Measurements from ENCODE around the gene INPP5A.
"Not testable (repeated sequence)": the region's sequence is repeated elsewhere in the genome, so short reads cannot be mapped to it uniquely, and the experiment has no call there.

The INPP5A gene

DNA sequence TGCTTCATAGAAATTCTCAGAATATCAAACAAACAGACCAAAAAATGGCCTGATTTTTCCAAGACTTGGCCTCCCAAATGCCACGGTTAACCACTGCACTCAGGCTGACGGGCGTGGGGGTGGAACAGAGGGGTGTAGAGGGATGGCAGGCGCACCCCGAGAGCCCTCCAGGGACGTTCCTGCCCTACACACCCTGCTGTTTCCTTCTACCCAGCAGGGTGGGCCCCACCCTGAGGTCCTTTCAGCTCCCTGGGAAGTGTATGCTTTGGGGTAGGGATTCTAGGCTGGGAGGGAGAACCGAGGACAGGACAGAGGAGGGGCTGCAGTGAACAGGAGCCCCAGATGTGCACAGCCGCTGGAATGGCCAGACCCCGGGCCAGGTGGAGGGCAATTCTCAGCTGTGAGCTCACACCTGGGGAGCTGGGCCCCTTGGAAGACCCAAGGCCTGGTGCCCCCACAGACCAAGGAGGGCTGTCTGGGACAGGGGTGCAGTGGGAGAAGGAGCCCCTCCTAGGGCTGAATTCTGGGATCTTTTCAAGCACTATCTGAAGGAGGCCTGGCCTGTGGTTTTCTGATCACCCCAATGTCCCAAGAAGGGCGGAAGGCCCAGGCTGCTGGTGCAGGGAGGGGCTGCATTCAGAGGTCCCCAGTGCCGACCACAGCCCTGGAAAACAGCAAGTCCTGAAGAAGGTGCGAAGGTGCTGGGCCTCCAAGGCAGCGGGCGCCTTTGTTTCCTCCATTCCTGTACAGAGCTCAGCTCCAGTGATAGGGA, 32.9 kb upstream of the INPP5A start:
- DNase-seq (ENCODE audit: low read depth) = no peak

DNA sequence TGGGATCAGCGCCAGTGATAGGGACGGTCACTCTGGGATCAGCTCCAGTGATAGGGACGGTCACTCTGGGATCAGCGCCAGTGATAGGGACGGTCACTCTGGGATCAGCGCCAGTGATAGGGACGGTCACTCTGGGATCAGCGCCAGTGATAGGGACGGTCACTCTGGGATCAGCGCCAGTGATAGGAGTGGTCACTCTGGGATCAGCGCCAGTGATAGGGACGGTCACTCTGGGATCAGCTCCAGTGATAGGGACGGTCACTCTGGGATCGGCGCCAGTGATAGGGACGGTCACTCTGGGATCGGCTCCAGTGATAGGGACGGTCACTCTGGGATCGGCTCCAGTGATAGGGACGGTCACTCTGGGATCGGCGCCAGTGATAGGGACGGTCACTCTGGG, 32.0 kb upstream of the INPP5A start:
- not testable (repeated sequence) for DNase-seq (ENCODE audit: low read depth)

DNA sequence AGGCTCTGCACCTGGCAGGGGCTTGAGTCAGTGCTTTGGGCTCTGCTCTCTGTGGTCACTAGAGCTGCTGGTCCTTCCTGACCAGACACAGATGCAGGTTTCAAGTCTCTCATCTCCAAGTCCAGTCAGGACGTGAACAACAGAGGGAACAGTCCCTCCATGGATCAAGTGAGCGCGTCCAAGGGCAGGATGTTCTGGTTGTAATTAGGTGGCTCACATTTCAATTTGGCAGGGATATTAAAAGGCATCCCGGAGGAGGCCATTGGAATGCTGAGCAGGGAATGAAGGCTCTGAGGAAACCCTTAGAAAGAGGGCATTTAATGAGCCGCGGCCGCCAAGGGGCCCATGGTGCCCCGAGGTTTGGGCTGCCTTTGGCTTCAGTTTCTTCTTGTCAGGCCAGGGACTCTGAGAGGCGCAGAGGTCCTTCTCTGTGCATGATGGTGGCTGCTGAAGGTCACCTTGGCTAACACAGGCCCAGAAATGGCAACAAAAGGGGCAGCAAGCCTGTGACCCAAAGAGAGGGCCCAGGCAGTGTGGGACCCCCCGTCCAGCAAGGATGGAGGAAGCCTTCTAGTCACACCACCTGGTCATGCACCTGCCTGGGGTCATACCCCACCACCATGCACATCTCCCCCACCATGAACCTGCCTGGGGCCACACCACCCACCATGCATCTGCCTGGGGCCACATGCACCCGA, 30.7 kb upstream of the INPP5A start:
- no peak for DNase-seq (ENCODE audit: low read depth)

- DNase-seq (ENCODE audit: low read depth) = no peak
These were observed 30.1 kb upstream of the INPP5A start for GRCh38 chr10:132507409-132507955.

DNA sequence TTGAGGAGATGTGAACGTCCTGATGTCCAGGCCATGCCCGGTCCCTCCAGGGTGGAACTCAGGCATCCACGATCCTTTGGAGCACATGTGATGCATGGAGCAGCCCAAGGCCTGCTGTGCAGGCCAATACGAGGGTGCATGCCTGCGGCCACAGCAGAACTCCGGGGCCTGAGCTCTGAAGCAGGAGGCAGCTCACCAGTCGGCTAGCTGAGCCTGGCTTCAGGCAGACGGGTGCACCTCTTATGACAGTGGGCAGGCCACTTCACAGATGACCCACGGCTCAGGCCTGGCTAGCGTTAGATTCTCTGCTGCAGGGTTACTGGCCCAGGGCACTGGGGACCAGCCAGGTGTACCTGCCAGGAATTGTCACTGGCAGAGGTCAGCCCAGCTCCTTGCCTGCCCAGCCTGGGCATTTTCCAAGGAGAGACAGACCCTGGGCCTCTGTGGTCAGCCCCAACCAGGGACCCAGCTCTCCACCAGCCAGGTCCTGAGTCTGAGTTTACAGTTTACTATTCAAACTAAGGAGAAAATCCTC, 29.6 kb upstream of the INPP5A start:
- DNase-seq (ENCODE audit: low read depth) = no peak

DNA sequence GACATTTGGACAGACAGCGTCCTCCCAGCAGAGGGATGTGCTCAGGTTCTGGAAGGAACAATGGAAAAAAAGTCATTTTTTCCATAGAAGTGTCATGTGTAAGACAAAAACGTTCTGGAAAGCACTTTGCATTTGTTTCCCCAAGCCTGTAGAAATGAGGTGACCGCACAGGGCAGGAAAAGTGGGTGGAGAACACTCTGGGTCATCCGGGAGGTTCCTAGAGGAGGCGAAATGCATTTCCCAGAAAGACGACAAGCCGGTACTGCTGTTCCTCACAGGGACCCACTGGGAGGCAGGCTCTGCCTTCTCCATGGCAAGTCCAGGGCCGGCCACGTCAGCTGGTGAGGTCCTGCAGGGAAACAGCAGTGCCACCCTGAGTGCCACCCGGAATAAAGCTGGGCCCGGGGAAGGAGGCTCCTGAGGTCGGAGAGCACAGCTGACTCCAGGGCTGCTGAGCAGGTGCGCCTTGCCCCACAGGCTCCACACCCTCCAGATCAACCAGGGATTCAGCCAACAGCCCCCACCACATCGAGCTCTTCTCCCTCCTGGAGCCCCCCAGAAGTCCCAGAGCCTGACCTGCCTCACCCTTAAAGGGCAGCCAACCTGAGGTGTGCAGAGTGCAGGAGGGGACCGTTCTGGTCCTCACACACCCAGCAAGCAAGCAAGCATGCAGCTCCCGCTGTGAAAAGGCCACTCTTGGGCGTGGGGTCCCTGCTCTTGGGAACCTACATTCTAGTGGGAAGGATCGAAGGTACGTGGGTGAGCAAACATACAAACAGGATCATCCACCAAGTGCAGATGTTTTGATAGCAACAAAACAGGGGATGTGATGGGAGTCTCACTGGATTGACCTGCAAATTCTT, 28.8 kb upstream of the INPP5A start:
- DNase-seq (ENCODE audit: low read depth) = peak; percentile 13

GRCh38 chr10:132509506-132510173, 27.9 kb upstream of the INPP5A start:
- no peak for DNase-seq (ENCODE audit: low read depth)

- DNase-seq (ENCODE audit: low read depth) = no peak
These were observed 27.4 kb upstream of the INPP5A start for GRCh38 chr10:132510174-132510611.

DNA sequence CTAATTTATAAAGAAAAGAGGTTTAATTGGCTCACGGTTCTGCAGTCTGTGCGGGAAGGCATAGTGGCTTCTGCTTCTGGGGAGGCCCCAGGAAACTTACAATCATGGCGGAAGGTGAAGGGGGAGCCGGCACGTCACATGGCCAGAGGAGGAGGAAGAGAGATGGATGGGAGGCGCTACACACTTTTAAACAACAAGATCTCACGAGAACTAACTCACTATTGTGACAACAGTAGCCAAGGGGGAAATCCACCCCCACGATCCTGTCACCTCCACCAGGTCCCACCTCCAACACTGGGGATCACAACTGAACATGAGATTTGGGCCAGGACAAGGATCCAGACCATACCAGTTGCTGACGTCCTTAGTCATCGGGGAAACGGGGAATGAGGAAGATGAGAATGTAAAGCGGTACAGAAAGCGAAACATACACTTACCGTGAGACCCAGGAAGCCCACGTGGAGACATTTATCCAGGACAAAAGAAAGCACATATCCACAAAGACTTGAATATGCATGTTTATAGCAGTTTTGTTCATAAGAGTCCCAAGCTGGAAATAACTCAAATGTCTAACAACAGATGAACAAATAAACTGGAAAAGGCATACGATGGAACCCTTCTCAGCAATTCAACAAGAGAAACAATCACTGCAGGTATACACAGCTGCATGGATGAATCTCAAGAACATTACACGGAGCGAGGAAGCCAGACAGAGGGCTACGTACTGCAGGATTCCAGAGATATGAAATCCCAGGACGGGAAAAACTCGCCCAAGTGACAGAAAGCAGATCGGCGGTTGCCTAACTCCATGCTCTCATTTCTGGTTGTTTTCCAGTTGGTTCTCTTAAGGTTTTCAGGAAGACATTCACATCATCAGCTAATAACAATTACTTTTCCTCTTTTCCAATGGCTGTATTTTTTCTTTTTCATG, 26.2 kb upstream of the INPP5A start:
- no peak for DNase-seq (ENCODE audit: low read depth)

GRCh38 chr10:132512052-132512442, 25.5 kb upstream of the INPP5A start:
- no peak for DNase-seq (ENCODE audit: low read depth)

GRCh38 chr10:132512693-132513345, 24.8 kb upstream of the INPP5A start:
- DNase-seq (ENCODE audit: low read depth) = no peak

DNA sequence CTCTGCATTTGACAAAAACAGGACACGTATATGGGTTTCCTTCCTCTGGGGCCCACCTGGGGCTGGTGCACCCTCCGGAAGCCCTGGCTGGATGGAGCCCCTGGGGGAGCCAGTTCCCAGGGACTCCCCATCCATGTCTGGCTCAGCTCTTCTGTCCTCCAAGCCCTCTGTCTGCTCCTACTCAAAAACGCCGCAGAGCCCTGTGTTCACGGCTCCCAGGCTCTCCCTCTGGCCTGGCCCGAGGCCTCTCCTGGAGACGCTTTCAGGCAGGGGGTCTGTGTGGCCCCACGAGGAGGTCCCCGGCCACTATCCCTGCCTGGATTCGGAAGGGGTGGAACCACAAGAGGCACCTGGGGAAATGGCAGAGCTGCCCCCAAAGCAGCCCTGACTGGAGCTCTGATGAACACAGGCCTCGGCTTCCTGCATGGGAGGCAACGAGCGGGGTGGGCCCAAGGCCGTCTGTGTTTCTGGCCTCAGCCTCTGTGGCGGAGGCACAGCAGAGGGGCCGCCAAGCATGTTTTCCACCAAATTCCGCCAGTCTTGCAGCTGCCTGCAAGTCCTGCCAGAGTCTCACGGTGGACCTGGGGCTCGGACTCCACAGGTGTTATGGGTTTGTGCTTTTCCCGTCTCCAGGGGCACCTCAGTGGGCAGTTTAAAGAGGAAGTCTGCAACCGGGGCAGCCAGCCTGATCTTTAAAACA, 22.6 kb upstream of the INPP5A start:
- DNase-seq (ENCODE audit: low read depth) = no peak

- no peak for DNase-seq (ENCODE audit: low read depth)
These were observed 21.5 kb upstream of the INPP5A start for GRCh38 chr10:132515811-132516726.

- DNase-seq (ENCODE audit: low read depth) = peak; percentile 91
These were observed 20.5 kb upstream of the INPP5A start for GRCh38 chr10:132516771-132517725.

DNA sequence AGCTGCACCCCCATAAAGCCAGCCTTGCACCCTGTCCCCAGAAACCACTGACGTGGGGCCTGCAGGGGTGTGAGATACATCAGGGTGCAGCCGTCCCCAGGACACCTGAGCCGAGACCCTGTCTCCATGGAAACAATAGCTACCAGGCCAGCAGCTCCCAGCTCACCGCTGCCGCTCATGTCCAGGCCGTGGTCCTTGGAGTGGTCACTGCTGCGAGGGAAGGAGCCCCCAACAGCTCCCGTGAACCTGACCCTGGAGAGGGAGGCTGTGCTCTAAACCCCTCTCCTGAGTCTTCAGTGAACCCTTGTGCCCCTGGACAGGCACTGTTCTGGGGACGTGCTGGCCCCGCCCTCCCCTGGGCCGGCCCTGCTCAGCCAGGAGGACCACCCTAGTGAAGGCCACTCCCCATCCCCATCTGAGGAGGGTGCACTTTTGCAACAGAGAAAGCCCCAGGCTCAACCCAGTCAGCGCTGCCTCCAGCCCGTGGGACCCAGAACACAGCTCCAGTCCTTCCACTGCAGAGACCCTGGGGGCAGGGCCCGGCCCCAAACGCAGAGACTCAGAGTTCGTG, 19.6 kb upstream of the INPP5A start:
- DNase-seq (ENCODE audit: low read depth) = no peak

DNA sequence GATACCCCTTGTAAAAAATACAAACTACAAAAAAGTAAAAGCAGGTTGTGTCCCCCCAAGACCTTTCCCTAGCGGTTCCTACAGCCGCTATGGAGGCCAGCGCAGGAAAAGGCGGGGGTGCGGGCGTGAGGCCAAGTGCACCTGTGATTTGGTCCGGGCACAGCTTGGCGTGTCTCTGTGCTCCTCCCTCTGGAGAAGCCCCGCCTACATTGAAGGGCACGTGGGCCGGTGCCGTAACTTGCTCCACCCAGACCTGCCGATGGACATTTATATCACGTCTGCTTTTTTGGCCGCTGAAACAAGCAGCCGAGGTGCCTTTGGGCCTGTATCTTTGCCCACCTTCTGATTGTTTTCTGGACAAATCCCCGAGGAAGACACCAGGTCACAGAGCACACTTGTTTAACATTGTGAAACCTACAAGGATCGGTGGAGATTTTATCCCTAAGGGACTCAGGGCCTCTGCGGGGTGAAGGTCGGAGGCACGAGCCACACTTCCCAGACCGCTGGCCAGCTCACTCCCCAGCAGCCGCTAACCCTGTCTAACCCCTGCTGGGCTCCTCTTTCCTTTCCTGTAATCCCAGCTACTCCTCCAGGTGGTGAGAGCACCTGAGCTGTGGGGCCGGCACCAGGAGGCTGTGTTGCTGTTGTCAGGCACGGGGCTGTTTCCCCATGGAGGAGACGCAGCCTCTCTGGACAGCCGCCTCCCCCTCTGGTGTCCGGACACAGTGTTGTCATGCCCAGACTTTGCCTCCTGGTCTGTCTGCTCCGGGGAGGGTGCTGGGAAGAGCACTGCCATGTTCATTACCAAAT, 18.8 kb upstream of the INPP5A start:
- DNase-seq (ENCODE audit: low read depth) = no peak
